Neural cell (in vitro differentiated cells): ENCODE data around the gene PTPRN2. TPM values are rescaled to one million over a fixed set of nuclear protein-coding genes. Genes with fewer than 3 reads are reported as not detected.

Experiments
- H2AFZ ChIP-seq: fragments of 200-600, 300-800 bp; sonication (generic), shearing (Covaris generic); 2 replicates; pipeline ENCODE4 v1.6.0; 2014; ENCODE audit warnings: low read depth, mild to moderate bottlenecking, antibody characterized with exemption, low read length, moderate library complexity
- H3F3A ChIP-seq: fragments of 200-600 bp; shearing (Covaris generic); 2 replicates; pipeline ENCODE4 v1.6.1; 2016; ENCODE audit warnings: mild to moderate bottlenecking, moderate library complexity, mixed read lengths, antibody characterized with exemption, low read length; ENCODE audit not compliant: insufficient read depth, poor library complexity, severe bottlenecking
- H3K27ac ChIP-seq: fragments of 200-600, 300-800 bp; sonication (generic), shearing (Covaris generic); 2 replicates; pipeline ENCODE4 v1.5.1; 2014; ENCODE audit warnings: mild to moderate bottlenecking, low read length, moderate library complexity
- H3K27me3 ChIP-seq: fragments of 300-800, 200-600 bp; sonication (generic), shearing (Covaris generic); 2 replicates; pipeline ENCODE4 v1.6.0; 2014; ENCODE audit warnings: mild to moderate bottlenecking, low read depth, low read length, moderate library complexity; ENCODE audit not compliant: insufficient read depth
- H3K36me3 ChIP-seq: fragments of 300-800, 200-600 bp; sonication (generic), shearing (Covaris generic); 2 replicates; pipeline ENCODE4 v1.5.1; 2014; ENCODE audit warnings: mild to moderate bottlenecking, antibody characterized with exemption, low read length, moderate library complexity; ENCODE audit not compliant: insufficient read depth
- H3K4me2 ChIP-seq: fragments of 300-800, 200-600 bp; sonication (generic), shearing (Covaris generic); 2 replicates; pipeline ENCODE4 v1.6.0; 2014; ENCODE audit warnings: mild to moderate bottlenecking, low read length
- H3K4me3 ChIP-seq: fragments of 300-800, 200-600 bp; sonication (generic), shearing (Covaris generic); 2 replicates; pipeline ENCODE4 v1.5.1; 2014; ENCODE audit warnings: mild to moderate bottlenecking, low read length, moderate library complexity
- H3K79me2 ChIP-seq: fragments of 200-600 bp; shearing (Covaris generic); replicated peaks from 2 replicates; pipeline ENCODE4 v1.6.0; 2014; ENCODE audit warnings: mild to moderate bottlenecking, low read length, moderate library complexity; ENCODE audit not compliant: insufficient read depth
- H3K9ac ChIP-seq: fragments of 300-800, 200-600 bp; sonication (generic), shearing (Covaris generic); 2 replicates; pipeline ENCODE4 v1.6.1; 2016; ENCODE audit warnings: mild to moderate bottlenecking, low read length, mixed read lengths
- H3K9me2 ChIP-seq: fragments of 200-600 bp; shearing (Covaris generic); 2 replicates; pipeline ENCODE4 v1.6.1; 2016; ENCODE audit warnings: mild to moderate bottlenecking, low read length, mixed read lengths; ENCODE audit not compliant: insufficient read depth
- H3K9me3 ChIP-seq: fragments of 200-600, 300-800 bp; sonication (generic), shearing (Covaris generic); 2 replicates; pipeline ENCODE4 v1.6.1; 2016; ENCODE audit warnings: mild to moderate bottlenecking, mixed run types, low read length, moderate library complexity, mixed read lengths
- H4K20me1 ChIP-seq: fragments of 200-600 bp; shearing (Covaris generic); 2 replicates; pipeline ENCODE4 v1.6.1; 2016; ENCODE audit warnings: mild to moderate bottlenecking, mixed run types; ENCODE audit not compliant: insufficient read depth
- CTCF ChIP-seq: fragments of 450-650 bp; IDR thresholded peaks from 2 replicates; pipeline ENCODE4 v1.5.1; 2014; ENCODE audit warnings: antibody characterized with exemption, mild to moderate bottlenecking, moderate library complexity; ENCODE audit not compliant: poor library complexity, severe bottlenecking
- EP300 ChIP-seq: fragments of 450-650 bp; conservative IDR thresholded peaks from 2 replicates; pipeline ENCODE4 v1.6.1; 2014; ENCODE audit warnings: antibody characterized with exemption, mild to moderate bottlenecking, moderate library complexity; ENCODE audit not compliant: poor library complexity, severe bottlenecking
- EZH2 ChIP-seq: fragments of 200-600, 300-800 bp; shearing (Covaris generic), sonication (generic); IDR thresholded peaks from 2 replicates; pipeline ENCODE4 v1.6.1; 2014; ENCODE audit warnings: antibody characterized with exemption, low read length, borderline replicate concordance, mild to moderate bottlenecking; ENCODE audit not compliant: insufficient read depth, poor library complexity, severe bottlenecking
- MXI1 ChIP-seq: fragments of 450-650 bp; conservative IDR thresholded peaks from 2 replicates; pipeline ENCODE4 v1.6.1; 2014; ENCODE audit warnings: antibody characterized with exemption, mild to moderate bottlenecking; ENCODE audit not compliant: poor library complexity, severe bottlenecking
- POLR2AphosphoS5 ChIP-seq: IDR thresholded peaks from 2 replicates; pipeline ENCODE4 v1.6.1; 2012
- RAD21 ChIP-seq: fragments of 450-650 bp; conservative IDR thresholded peaks from 2 replicates; pipeline ENCODE4 v1.6.1; 2014; ENCODE audit warnings: antibody characterized with exemption, mild to moderate bottlenecking, moderate library complexity
- REST ChIP-seq: IDR thresholded peaks from 2 replicates; pipeline ENCODE4 v1.6.1; 2012; ENCODE audit warnings: borderline replicate concordance
- SMC3 ChIP-seq: fragments of 450-650 bp; conservative IDR thresholded peaks from 2 replicates; pipeline ENCODE4 v1.6.1; 2014; ENCODE audit warnings: antibody characterized with exemption, mild to moderate bottlenecking, moderate library complexity; ENCODE audit not compliant: poor library complexity
- TAF1 ChIP-seq: IDR thresholded peaks from 2 replicates; pipeline ENCODE4 v1.6.1; 2012; ENCODE audit warnings: low read depth
- polyA plus RNA-seq: library from polyadenylated mRNA; depleted of rRNA; stranded (reverse); fragments of >200 nt; gene quantifications from 2 replicates; pipeline ENCODE4 v1.2.3, GENCODE V29; 2014

Gene PTPRN2
- polyA plus RNA-seq, 1 donor from 2014 or later: 31.0 TPM

- Histone ChIP-seq H3K79me2 (no peaks in the 10 kb centered on the region), H3K4me2 (no peak overlapping the region), H4K20me1 (no peaks in the 10 kb centered on the region), H3K9ac (no peak overlapping the region), H3K36me3 (no peaks in the 10 kb centered on the region), H3K9me2 (no peaks in the 10 kb centered on the region), H3K9me3 (peaks cover 5% of the 10 kb centered on the region), H3K27me3 (peaks cover 6% of the 10 kb centered on the region), H3K4me3 (no peak overlapping the region), H3F3A (no peaks in the 10 kb centered on the region), H2AFZ (no peak overlapping the region), H3K27ac (no peak overlapping the region)
- TF ChIP-seq MXI1: no peak
- no peak for TF ChIP-seq CTCF
- no peak for TF ChIP-seq SMC3
- no peak for TF ChIP-seq EZH2
- TF ChIP-seq EP300: no peak
- TF ChIP-seq POLR2AphosphoS5: no peak
- TF ChIP-seq REST: no peak
- no peak for TF ChIP-seq RAD21
- TF ChIP-seq TAF1: no peak
These were observed 814.3 kb downstream of the PTPRN2 start for GRCh38 chr7:157773361-157773760.

GRCh38 chr7:157772486-157773130 lies 815.0 kb downstream of the PTPRN2 start:
- Histone ChIP-seq H3K9me2 (no peaks in the 10 kb centered on the region), H3K36me3 (no peaks in the 10 kb centered on the region), H3F3A (no peaks in the 10 kb centered on the region), H3K9ac (no peak overlapping the region), H3K27me3 (peaks cover 6% of the 10 kb centered on the region), H2AFZ (no peak overlapping the region), H4K20me1 (no peaks in the 10 kb centered on the region), H3K9me3 (peaks cover 5% of the 10 kb centered on the region), H3K79me2 (no peaks in the 10 kb centered on the region), H3K27ac (no peak overlapping the region), H3K4me2 (no peak overlapping the region), H3K4me3 (no peak overlapping the region)
- no peak for TF ChIP-seq REST
- TF ChIP-seq EZH2: no peak
- no peak for TF ChIP-seq MXI1
- TF ChIP-seq CTCF: no peak
- TF ChIP-seq SMC3: no peak
- TF ChIP-seq RAD21: no peak
- TF ChIP-seq EP300: no peak
- TF ChIP-seq TAF1: no peak
- no peak for TF ChIP-seq POLR2AphosphoS5
